ENCODE data around the gene QRICH1.

Gene QRICH1

GRCh38 chr3:49053543-49053942 lies 40.3 kb downstream of the QRICH1 start:
- Mint-ChIP-seq H3K4me3 (no peak overlapping the region), H3K27me3 (no peaks in the 10 kb centered on the region), H3K9me3 (no peaks in the 10 kb centered on the region), H3K27ac (no peak overlapping the region), H3K4me1 (ENCODE audit: low read depth) (no peaks in the 10 kb centered on the region), H3K36me3 (ENCODE audit: low read depth) (peaks cover 98% of the 10 kb centered on the region)
- intact Hi-C loops (cut with micrococcal nuclease): no loop called here

- Mint-ChIP-seq H3K9me3 (no peaks in the 10 kb centered on the region), H3K27me3 (no peaks in the 10 kb centered on the region), H3K27ac (peak overlapping the region; percentile 89), H3K4me3 (no peak overlapping the region), H3K4me1 (ENCODE audit: low read depth) (peaks cover 11% of the 10 kb centered on the region), H3K36me3 (ENCODE audit: low read depth) (peaks cover 93% of the 10 kb centered on the region)
- intact Hi-C loops (cut with micrococcal nuclease): no loop called here
Measured at GRCh38 chr3:49035281-49035680, 58.6 kb downstream of the QRICH1 start.

- Mint-ChIP-seq H3K27me3 (no peaks in the 10 kb centered on the region), H3K4me1 (ENCODE audit: low read depth) (peaks cover 12% of the 10 kb centered on the region), H3K4me3 (no peak overlapping the region), H3K27ac (peak overlapping the region; percentile 89), H3K36me3 (ENCODE audit: low read depth) (peaks cover 92% of the 10 kb centered on the region), H3K9me3 (no peaks in the 10 kb centered on the region)
- intact Hi-C loops (cut with micrococcal nuclease): no loop called here
Measured at GRCh38 chr3:49034650-49035049, 59.2 kb downstream of the QRICH1 start.

GRCh38 chr3:49032646-49033304 lies 61.1 kb downstream of the QRICH1 start:
- H3K9me3 Mint-ChIP-seq: no peaks in the 10 kb centered on the region
- H3K36me3 Mint-ChIP-seq (ENCODE audit: low read depth): peaks cover 82% of the 10 kb centered on the region
- no peaks in the 10 kb centered on the region for H3K27me3 Mint-ChIP-seq
- intact Hi-C loops (cut with micrococcal nuclease): no loop called here
- no peak overlapping the region for H3K27ac Mint-ChIP-seq
- H3K4me1 Mint-ChIP-seq (ENCODE audit: low read depth): peaks cover 31% of the 10 kb centered on the region
- H3K4me3 Mint-ChIP-seq: no peak overlapping the region

- H3K4me1 Mint-ChIP-seq (ENCODE audit: low read depth): peaks cover 46% of the 10 kb centered on the region
- no peaks in the 10 kb centered on the region for H3K9me3 Mint-ChIP-seq
- intact Hi-C loops (cut with micrococcal nuclease): no loop called here
- H3K36me3 Mint-ChIP-seq (ENCODE audit: low read depth): peaks cover 83% of the 10 kb centered on the region
- H3K27ac Mint-ChIP-seq: peak overlapping the region; percentile 89
- no peak overlapping the region for H3K4me3 Mint-ChIP-seq
- no peaks in the 10 kb centered on the region for H3K27me3 Mint-ChIP-seq
Measured at GRCh38 chr3:49030321-49030720, 63.5 kb downstream of the QRICH1 start.

- Mint-ChIP-seq H3K9me3 (no peaks in the 10 kb centered on the region), H3K4me3 (peak overlapping the region; percentile 81), H3K36me3 (ENCODE audit: low read depth) (peaks cover 83% of the 10 kb centered on the region), H3K27me3 (no peaks in the 10 kb centered on the region), H3K27ac (peak overlapping the region; percentile 89), H3K4me1 (ENCODE audit: low read depth) (peaks cover 47% of the 10 kb centered on the region)
- intact Hi-C loops (cut with micrococcal nuclease): loop anchor here (5.0 kb wide), 2 partner anchors 37 to 63 kb away; partner anchors contain the start of genes P4HTM and QRICH1
Measured at GRCh38 chr3:49029563-49029884, 64.3 kb downstream of the QRICH1 start.

- intact Hi-C loops (cut with micrococcal nuclease): loop anchor here (5.0 kb wide), 2 partner anchors 37 to 63 kb away; partner anchors contain the start of genes P4HTM and QRICH1
- H3K4me1 Mint-ChIP-seq (ENCODE audit: low read depth): peaks cover 53% of the 10 kb centered on the region
Measured at GRCh38 chr3:49028673-49029562, 65.0 kb downstream of the QRICH1 start, which contains the start of gene IMPDH2. TSS of gene IMPDH2 (minus strand) at chr3:49029398. CDS start at chr3:49029350, 48 bp downstream.

GRCh38 chr3:49028298-49028672 lies 65.6 kb downstream of the QRICH1 start:
- intact Hi-C loops (cut with micrococcal nuclease): loop anchor here (5.0 kb wide), 2 partner anchors 36 to 64 kb away; partner anchors contain the start of genes P4HTM and QRICH1
- H3K36me3 Mint-ChIP-seq (ENCODE audit: low read depth): peaks cover 83% of the 10 kb centered on the region
- H3K27me3 Mint-ChIP-seq: no peaks in the 10 kb centered on the region
- H3K4me3 Mint-ChIP-seq: peak overlapping the region; percentile 81
- no peaks in the 10 kb centered on the region for H3K9me3 Mint-ChIP-seq
- H3K4me1 Mint-ChIP-seq (ENCODE audit: low read depth): peaks cover 59% of the 10 kb centered on the region
- H3K27ac Mint-ChIP-seq: peak overlapping the region; percentile 89

More at GRCh38 chr3:49028673-49029562, 65.0 kb downstream of the QRICH1 start, which contains the start of gene IMPDH2:
- Mint-ChIP-seq H3K4me3 (peak within 1 kb of the TSS; percentile 81), H3K9me3 (no peaks in the 10 kb centered on the region), H3K27ac (peak within 1 kb of the TSS; percentile 89), H3K36me3 (ENCODE audit: low read depth) (peaks cover 83% of the 10 kb centered on the region), H3K27me3 (no peaks in the 10 kb centered on the region)

- H3K4me3 Mint-ChIP-seq: no peak overlapping the region
- no peak overlapping the region for H3K27ac Mint-ChIP-seq
- intact Hi-C loops (cut with micrococcal nuclease): loop anchor here (5.0 kb wide), 2 partner anchors 35 to 65 kb away; partner anchors contain the start of genes P4HTM and QRICH1
- peaks cover 66% of the 10 kb centered on the region for H3K4me1 Mint-ChIP-seq (ENCODE audit: low read depth)
- H3K27me3 Mint-ChIP-seq: no peaks in the 10 kb centered on the region
- H3K9me3 Mint-ChIP-seq: no peaks in the 10 kb centered on the region
- H3K36me3 Mint-ChIP-seq (ENCODE audit: low read depth): peaks cover 83% of the 10 kb centered on the region
Measured at GRCh38 chr3:49027634-49028033, 66.2 kb downstream of the QRICH1 start.

GRCh38 chr3:49026536-49026935 lies 67.3 kb downstream of the QRICH1 start:
- no peaks in the 10 kb centered on the region for H3K27me3 Mint-ChIP-seq
- intact Hi-C loops (cut with micrococcal nuclease): loop anchor here (5.0 kb wide), 2 partner anchors 34 to 66 kb away; partner anchors contain the start of genes P4HTM and QRICH1
- peaks cover 69% of the 10 kb centered on the region for H3K4me1 Mint-ChIP-seq (ENCODE audit: low read depth)
- peaks cover 79% of the 10 kb centered on the region for H3K36me3 Mint-ChIP-seq (ENCODE audit: low read depth)
- H3K4me3 Mint-ChIP-seq: no peak overlapping the region
- no peaks in the 10 kb centered on the region for H3K9me3 Mint-ChIP-seq
- no peak overlapping the region for H3K27ac Mint-ChIP-seq

GRCh38 chr3:49025793-49026520 lies 67.9 kb downstream of the QRICH1 start:
- Mint-ChIP-seq H3K9me3 (no peaks in the 10 kb centered on the region), H3K36me3 (ENCODE audit: low read depth) (peaks cover 79% of the 10 kb centered on the region), H3K4me3 (no peak overlapping the region), H3K4me1 (ENCODE audit: low read depth) (peaks cover 69% of the 10 kb centered on the region), H3K27me3 (no peaks in the 10 kb centered on the region), H3K27ac (peak overlapping the region; percentile 1)
- intact Hi-C loops (cut with micrococcal nuclease): loop anchor here (5.0 kb wide), 2 partner anchors 34 to 66 kb away; partner anchors contain the start of genes P4HTM and QRICH1

GRCh38 chr3:49025005-49025792 lies 68.7 kb downstream of the QRICH1 start:
- intact Hi-C loops (cut with micrococcal nuclease): loop anchor here (5.0 kb wide), 2 partner anchors 33 to 67 kb away; partner anchors contain the start of genes P4HTM and QRICH1
- no peak overlapping the region for H3K4me3 Mint-ChIP-seq
- H3K27me3 Mint-ChIP-seq: no peaks in the 10 kb centered on the region
- H3K36me3 Mint-ChIP-seq (ENCODE audit: low read depth): peaks cover 79% of the 10 kb centered on the region
- peak overlapping the region; percentile 1 for H3K27ac Mint-ChIP-seq
- no peaks in the 10 kb centered on the region for H3K9me3 Mint-ChIP-seq
- peaks cover 73% of the 10 kb centered on the region for H3K4me1 Mint-ChIP-seq (ENCODE audit: low read depth)

- Mint-ChIP-seq H3K36me3 (ENCODE audit: low read depth) (peaks cover 77% of the 10 kb centered on the region), H3K4me3 (no peak overlapping the region), H3K4me1 (ENCODE audit: low read depth) (peaks cover 78% of the 10 kb centered on the region), H3K27ac (peak overlapping the region; percentile 1), H3K27me3 (no peaks in the 10 kb centered on the region), H3K9me3 (no peaks in the 10 kb centered on the region)
- intact Hi-C loops (cut with micrococcal nuclease): loop anchor here (5.0 kb wide), 1 partner anchor 698 kb away; the partner anchor contains the start of gene GMPPB
Measured at GRCh38 chr3:49024449-49024848, 69.4 kb downstream of the QRICH1 start.
